OCI-LY7 (cell line): ENCODE data around the gene PIGM. TPM values are rescaled to one million over a fixed set of nuclear protein-coding genes. Genes with fewer than 3 reads are reported as not detected.

Source experiments
- BruUV-seq: library from RNA; stranded (reverse); fragments of 400-500 nt; replicated peaks from 2 replicates; lab custom pipeline; 2021; lab: Mats Ljungman, UMichigan
- CTCF ChIA-PET: fragments of 300-600 bp; sonication (Branson Sonifier 250); formaldehyde crosslinking; loops from one replicate; lab custom pipeline; 2022; ENCODE audit warnings: antibody characterized with exemption; ENCODE audit not compliant: unreplicated experiment; lab: Charles Lee
- POLR2A ChIA-PET: fragments of 300-600 bp; sonication (Branson Sonifier 250); formaldehyde crosslinking; loops from one replicate; lab custom pipeline; 2022; ENCODE audit warnings: antibody characterized with exemption; lab: Charles Lee
- DNase-seq: peaks from one replicate; pipeline ENCODE4 v3.0.0-alpha.2; 2015; ENCODE audit warnings: low spot score
- H2AFZ ChIP-seq: fragments of 200-600 bp; sonication (generic), shearing (Covaris generic); 2 replicates; pipeline ENCODE4 v1.6.1; 2014; ENCODE audit warnings: mild to moderate bottlenecking, antibody characterized with exemption, low read length, moderate library complexity
- H3K27ac ChIP-seq: fragments of 200-600 bp; sonication (generic); 2 replicates; pipeline ENCODE4 v1.5.1; 2014; ENCODE audit warnings: mixed run types, low read depth, mild to moderate bottlenecking, moderate library complexity, low read length, inconsistent platforms; ENCODE audit not compliant: poor library complexity, severe bottlenecking
- H3K36me3 ChIP-seq: fragments of 200-600 bp; sonication (generic); 2 replicates; pipeline ENCODE4 v1.6.1; 2014; ENCODE audit warnings: mild to moderate bottlenecking, antibody characterized with exemption, low read length, moderate library complexity, mixed read lengths; ENCODE audit not compliant: insufficient read depth
- H3K4me1 ChIP-seq: fragments of 200-600 bp; sonication (generic); 2 replicates; pipeline ENCODE4 v1.5.1; 2014; ENCODE audit warnings: mild to moderate bottlenecking, low read length; ENCODE audit not compliant: insufficient read depth, poor library complexity, severe bottlenecking
- H3K4me2 ChIP-seq: fragments of 200-600 bp; sonication (generic); 2 replicates; pipeline ENCODE4 v1.6.1; 2014; ENCODE audit warnings: mild to moderate bottlenecking, low read length
- H3K4me3 ChIP-seq: fragments of 200-600 bp; sonication (generic); 2 replicates; pipeline ENCODE4 v1.5.1; 2014; ENCODE audit warnings: mild to moderate bottlenecking, low read depth, low read length; ENCODE audit not compliant: poor library complexity, severe bottlenecking
- H3K79me2 ChIP-seq: fragments of 200-600 bp; sonication (generic); 2 replicates; pipeline ENCODE4 v1.6.1; 2016; ENCODE audit warnings: low read depth, mild to moderate bottlenecking, low read length, moderate library complexity, mixed read lengths; ENCODE audit not compliant: insufficient read depth
- H3K9me2 ChIP-seq: fragments of 200-600 bp; sonication (generic); 2 replicates; pipeline ENCODE4 v1.6.1; 2016; ENCODE audit warnings: mild to moderate bottlenecking, low read length, mixed read lengths; ENCODE audit not compliant: insufficient read depth
- H3K9me3 ChIP-seq: fragments of 200-600 bp; sonication (generic); 2 replicates; pipeline ENCODE4 v1.6.1; 2014; ENCODE audit warnings: mild to moderate bottlenecking, mixed run types, low read length, mixed read lengths
- H4K20me1 ChIP-seq: fragments of 200-600 bp; sonication (generic); 2 replicates; pipeline ENCODE4 v1.6.1; 2014; ENCODE audit warnings: mild to moderate bottlenecking, antibody characterized with exemption, low read length, moderate library complexity, mixed read lengths; ENCODE audit not compliant: insufficient read depth
- CTCF ChIP-seq: fragments of 200-600 bp; sonication (generic); conservative IDR thresholded peaks from 2 replicates; pipeline ENCODE4 v1.5.1; 2014; ENCODE audit warnings: mild to moderate bottlenecking, antibody characterized with exemption, low read length, moderate library complexity, mixed read lengths
- EZH2phosphoT487 ChIP-seq: fragments of 200-600 bp; sonication (generic); IDR thresholded peaks from 2 replicates; pipeline ENCODE4 v1.6.1; 2018; ENCODE audit warnings: low read depth, borderline replicate concordance, mild to moderate bottlenecking, mixed run types, antibody characterized with exemption, low read length, moderate library complexity, mixed read lengths
- intact Hi-C: fragments of 100-400 bp; cut with micrococcal nuclease; formaldehyde crosslinking; loops from one replicate; pipeline ENCODE4 v1.10.0; 2022; ENCODE audit not compliant: unreplicated experiment
- total RNA-seq, 2 experiments: library from RNA; depleted of rRNA in 1 of 2; stranded (reverse); fragments of >200 nt in 1 of 2; shearing (Covaris generic) in 1 of 2; gene quantifications; 2 replicates each; pipeline ENCODE4 v1.2.3, GENCODE V29; 2014 to 2022

PIGM gene
- total RNA-seq, 2 experiments from 2014 or later, result 4.2 to 5.1 TPM

DNA sequence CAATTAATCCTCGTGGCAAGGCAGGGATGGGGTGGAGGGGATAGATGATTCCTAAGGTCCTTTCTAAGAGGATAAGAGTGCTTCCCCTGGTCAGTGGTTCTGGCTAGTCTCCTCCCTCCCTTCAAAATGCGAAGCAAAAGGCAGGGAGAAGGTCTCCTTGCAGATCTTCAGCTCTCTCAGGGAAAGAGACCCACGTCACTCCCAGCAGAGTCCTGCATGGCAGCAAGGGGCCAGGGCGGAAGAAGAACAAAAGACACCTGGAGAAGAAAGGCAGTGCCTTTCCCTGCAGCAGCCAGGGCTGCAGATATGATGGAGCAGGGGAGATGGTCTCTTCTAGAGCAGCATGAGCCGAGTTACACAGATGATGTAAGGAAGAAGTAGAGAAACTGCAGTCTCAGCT, 48.1 kb downstream of the PIGM start:
- CTCF ChIA-PET, result no interaction called here
- no peak for DNase-seq
- no peaks in the 10 kb centered on the region for H3K4me1 ChIP-seq
- H2AFZ ChIP-seq, result no peak overlapping the region
- no peak overlapping the region for H3K4me3 ChIP-seq
- H3K4me2 ChIP-seq, result no peak overlapping the region
- no peaks in the 10 kb centered on the region for H3K36me3 ChIP-seq
- H3K9me3 ChIP-seq, result no peaks in the 10 kb centered on the region
- TF ChIP-seq EZH2phosphoT487 (no peak), CTCF (no peak)
- POLR2A ChIA-PET, result no interaction called here
- no peaks in the 10 kb centered on the region for H3K9me2 ChIP-seq
- no peak overlapping the region for H3K27ac ChIP-seq
- no peaks in the 10 kb centered on the region for H4K20me1 ChIP-seq
- BruUV-seq, result no TSS peak
- intact Hi-C loops, result no loop called here
- H3K79me2 ChIP-seq, result no peaks in the 10 kb centered on the region

GRCh38 chr1:159982280-159982679, 49.5 kb downstream of the PIGM start:
- intact Hi-C loops, result no loop called here
- Histone ChIP-seq H3K9me2 (no peaks in the 10 kb centered on the region), H2AFZ (no peak overlapping the region), H3K9me3 (no peaks in the 10 kb centered on the region), H3K4me2 (no peak overlapping the region), H4K20me1 (no peaks in the 10 kb centered on the region), H3K79me2 (no peaks in the 10 kb centered on the region), H3K36me3 (no peaks in the 10 kb centered on the region), H3K4me3 (no peak overlapping the region), H3K27ac (no peak overlapping the region), H3K4me1 (no peaks in the 10 kb centered on the region)
- BruUV-seq, result no TSS peak
- TF ChIP-seq EZH2phosphoT487 (no peak), CTCF (no peak)
- POLR2A ChIA-PET, result interaction anchor here (1.2 kb wide), 1 partner anchor 9 kb away, joined by 3 read pairs; no protein-coding TSS in a partner anchor
- DNase-seq, result no peak
- CTCF ChIA-PET, result no interaction called here

DNA sequence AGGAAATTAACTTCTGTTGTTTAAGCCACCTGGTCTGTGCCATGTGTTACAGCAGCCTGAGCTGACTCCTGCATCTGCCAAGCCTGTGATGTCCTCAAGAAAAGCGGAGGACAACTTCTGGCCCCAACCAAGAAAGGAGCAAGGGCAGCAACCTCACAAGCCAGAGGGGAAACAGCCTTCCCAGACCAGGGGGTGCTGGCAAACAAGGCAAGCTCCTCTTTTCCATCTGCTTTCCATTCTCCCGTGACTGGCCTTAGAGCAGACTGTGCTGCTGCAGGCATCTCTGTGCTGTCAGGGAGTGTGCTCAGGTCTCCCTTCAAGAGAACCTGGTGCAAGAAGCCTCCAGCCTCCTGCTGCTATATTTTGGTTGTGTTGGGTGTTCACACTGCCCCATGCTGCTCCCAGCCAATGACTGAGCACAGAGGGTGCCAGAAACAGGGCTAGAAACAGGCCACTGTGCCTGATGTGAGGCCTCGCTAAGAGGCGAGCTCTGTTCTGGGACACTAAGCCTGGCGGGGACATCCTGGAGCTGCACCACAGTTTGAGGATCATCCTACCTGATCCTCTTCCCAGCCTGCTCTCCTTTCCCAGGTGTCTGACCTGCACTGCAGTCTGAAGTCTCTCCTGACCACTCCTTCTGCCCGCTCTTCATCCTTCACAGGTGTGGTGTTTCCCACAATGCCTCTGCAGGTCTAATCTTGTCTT, 50.3 kb downstream of the PIGM start:
- H3K4me1 ChIP-seq, result no peaks in the 10 kb centered on the region
- DNase-seq, result no peak
- no peaks in the 10 kb centered on the region for H3K79me2 ChIP-seq
- ChIA-PET CTCF (no interaction called here), POLR2A (interaction anchor here (1.2 kb wide), 1 partner anchor 10 kb away, joined by 3 read pairs; no protein-coding TSS in a partner anchor)
- no peak overlapping the region for H3K27ac ChIP-seq
- H4K20me1 ChIP-seq, result no peaks in the 10 kb centered on the region
- H3K36me3 ChIP-seq, result no peaks in the 10 kb centered on the region
- H2AFZ ChIP-seq, result no peak overlapping the region
- intact Hi-C loops, result no loop called here
- no peak overlapping the region for H3K4me2 ChIP-seq
- no peaks in the 10 kb centered on the region for H3K9me3 ChIP-seq
- no peak overlapping the region for H3K4me3 ChIP-seq
- no peak for TF ChIP-seq EZH2phosphoT487
- TF ChIP-seq CTCF, result no peak
- H3K9me2 ChIP-seq, result no peaks in the 10 kb centered on the region
- no TSS peak for BruUV-seq
